ENCODE data around the gene COL18A1.
"Not testable (repeated sequence)": the region's sequence is repeated elsewhere in the genome, so short reads cannot be mapped to it uniquely, and the experiment has no call there.

The COL18A1 gene

DNA sequence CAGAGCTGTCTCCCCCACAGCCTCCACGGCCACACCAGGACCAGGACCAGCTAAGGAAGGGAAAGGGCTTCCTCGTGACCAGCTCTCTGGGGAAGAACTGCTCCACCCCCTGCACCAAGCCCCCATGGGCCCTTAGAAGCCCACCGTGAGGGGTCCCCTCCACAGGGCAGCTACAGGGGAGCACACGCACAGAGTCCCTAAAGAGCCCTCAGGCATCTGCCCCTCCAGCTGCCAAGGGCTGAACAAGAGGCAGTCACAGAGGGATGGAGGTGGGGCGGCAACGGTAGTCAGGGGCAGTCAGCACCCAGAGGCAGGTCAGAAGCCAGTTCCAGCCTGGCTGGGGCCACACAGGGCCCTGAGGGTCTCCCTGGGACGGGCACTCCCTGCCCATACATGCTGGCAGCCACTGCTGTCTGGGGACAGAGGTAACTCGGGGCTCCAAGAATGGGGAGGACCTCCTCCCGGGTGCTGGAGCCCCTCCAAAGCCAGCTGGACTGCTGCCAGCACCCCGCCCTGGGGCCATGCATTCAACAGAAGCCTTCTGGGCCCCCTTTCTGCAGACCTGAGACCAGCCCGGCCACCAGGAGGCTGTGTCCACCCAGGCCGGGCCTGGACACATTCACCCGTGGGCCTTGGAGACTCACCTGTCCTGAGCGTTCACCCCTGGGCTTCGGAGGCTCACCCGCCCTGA, 118.6 kb downstream of the COL18A1 start:
- H3K9ac ChIP-seq (ENCODE audit: low read length), result no peak overlapping the region
- no peak overlapping the region for H3K27ac ChIP-seq (ENCODE audit: low read depth, low read length)
- H3K4me1 ChIP-seq (ENCODE audit: insufficient read depth, low read length), result no peaks in the 10 kb centered on the region
- no peaks in the 10 kb centered on the region for H3K36me3 ChIP-seq (ENCODE audit: insufficient read depth, low read length)
- H3K9me3 ChIP-seq (ENCODE audit: low read length), result peaks cover 19% of the 10 kb centered on the region
- no peaks in the 10 kb centered on the region for H3K27me3 ChIP-seq (ENCODE audit: control insufficient read depth in 1 of 2, insufficient read depth in 2 of 2, low read length in 2 of 2)
- H3K4me3 ChIP-seq (ENCODE audit: low read depth in 1 of 2, low read length in 2 of 2), result no peak overlapping the region

DNA sequence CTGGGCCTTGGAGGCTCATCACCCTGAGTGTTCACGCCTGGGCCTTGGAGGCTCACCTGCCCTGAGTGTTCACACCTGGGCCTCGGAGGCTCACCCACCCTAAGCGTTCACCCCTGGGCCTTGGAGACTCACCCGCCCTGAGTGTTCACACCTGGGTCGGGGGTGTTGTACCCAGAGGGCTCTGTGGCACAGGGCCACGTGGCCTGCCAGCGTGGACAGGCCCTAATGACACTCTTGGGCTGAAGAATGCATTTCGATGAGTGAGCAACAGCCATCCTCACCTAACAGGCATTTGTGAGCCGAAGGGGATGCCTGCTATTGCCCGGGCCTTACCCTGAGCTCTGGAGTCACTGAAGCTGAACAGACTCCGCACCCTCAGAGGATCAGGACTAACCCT, 119.8 kb downstream of the COL18A1 start:
- Histone ChIP-seq H3K9ac (ENCODE audit: low read length) (no peak overlapping the region), H3K27me3 (ENCODE audit: control insufficient read depth in 1 of 2, insufficient read depth in 2 of 2, low read length in 2 of 2) (no peaks in the 10 kb centered on the region), H3K9me3 (ENCODE audit: low read length) (peaks cover 12% of the 10 kb centered on the region), H3K36me3 (ENCODE audit: insufficient read depth, low read length) (no peaks in the 10 kb centered on the region), H3K27ac (ENCODE audit: low read depth, low read length) (no peak overlapping the region), H3K4me3 (ENCODE audit: low read depth in 1 of 2, low read length in 2 of 2) (no peak overlapping the region), H3K4me1 (ENCODE audit: insufficient read depth, low read length) (no peaks in the 10 kb centered on the region)

DNA sequence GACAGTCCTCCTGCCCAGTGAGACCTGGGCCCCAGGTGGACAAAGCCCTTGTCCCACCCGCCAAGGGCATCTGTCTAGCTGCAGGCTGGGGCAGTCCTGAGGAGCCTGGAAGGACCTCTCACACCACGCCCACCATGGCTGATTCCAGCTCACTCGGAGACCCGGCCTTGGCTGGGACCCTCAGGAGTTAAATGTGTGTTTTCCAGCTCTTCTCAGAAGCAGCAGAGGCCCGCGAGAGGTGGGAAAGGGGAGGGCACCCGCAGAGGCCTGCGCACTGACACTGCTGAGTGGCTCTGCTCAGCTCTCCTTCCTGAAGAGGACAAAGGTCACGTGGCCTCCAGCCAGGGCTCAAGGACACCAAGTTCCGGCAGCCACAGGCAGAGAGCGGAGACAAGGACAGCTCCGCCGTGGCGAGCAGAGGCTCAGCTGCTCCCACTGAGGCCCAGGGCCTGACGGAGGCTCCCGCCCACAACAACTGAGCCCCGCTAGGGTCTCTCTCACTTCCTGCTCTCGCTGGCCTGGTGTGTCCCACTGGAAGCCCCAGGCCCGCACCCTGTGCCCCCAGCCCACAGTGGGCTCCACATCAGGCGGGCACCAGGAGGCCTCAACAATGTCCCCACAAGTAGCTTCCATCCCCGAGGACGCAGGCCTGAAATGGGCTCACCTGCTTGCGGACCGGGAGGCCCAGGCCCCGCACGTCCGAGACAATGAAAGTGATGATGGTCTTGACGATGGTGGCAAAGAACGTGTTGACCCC, 120.4 kb downstream of the COL18A1 start:
- Histone ChIP-seq H3K36me3 (ENCODE audit: insufficient read depth, low read length) (no peaks in the 10 kb centered on the region), H3K9ac (ENCODE audit: low read length) (no peak overlapping the region), H3K4me1 (ENCODE audit: insufficient read depth, low read length) (no peaks in the 10 kb centered on the region), H3K9me3 (ENCODE audit: low read length) (peaks cover 6% of the 10 kb centered on the region), H3K27me3 (ENCODE audit: control insufficient read depth in 1 of 2, insufficient read depth in 2 of 2, low read length in 2 of 2) (no peaks in the 10 kb centered on the region), H3K4me3 (ENCODE audit: low read depth in 1 of 2, low read length in 2 of 2) (no peak overlapping the region), H3K27ac (ENCODE audit: low read depth, low read length) (no peak overlapping the region)

DNA sequence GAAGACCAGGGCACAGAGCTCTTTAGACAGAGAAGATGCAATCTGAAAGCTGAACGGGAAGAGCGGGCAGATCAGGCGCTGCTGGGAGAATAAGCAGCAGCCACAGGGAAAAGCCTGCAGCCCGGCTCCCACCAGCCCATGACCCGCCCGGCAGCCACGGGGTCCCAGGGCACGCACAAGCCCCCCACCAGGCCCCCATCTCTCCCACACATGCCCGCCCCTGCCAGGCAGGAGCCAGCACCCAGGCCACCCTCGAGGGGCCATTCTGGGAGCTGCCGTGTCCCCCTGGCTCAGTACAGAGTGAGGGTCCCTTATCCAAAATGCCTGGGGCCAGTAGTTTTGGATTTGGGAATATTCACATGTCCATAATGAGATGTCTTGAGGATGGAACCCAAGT, 120.9 kb downstream of the COL18A1 start:
- H3K9ac ChIP-seq (ENCODE audit: low read length), result no peak overlapping the region

DNA sequence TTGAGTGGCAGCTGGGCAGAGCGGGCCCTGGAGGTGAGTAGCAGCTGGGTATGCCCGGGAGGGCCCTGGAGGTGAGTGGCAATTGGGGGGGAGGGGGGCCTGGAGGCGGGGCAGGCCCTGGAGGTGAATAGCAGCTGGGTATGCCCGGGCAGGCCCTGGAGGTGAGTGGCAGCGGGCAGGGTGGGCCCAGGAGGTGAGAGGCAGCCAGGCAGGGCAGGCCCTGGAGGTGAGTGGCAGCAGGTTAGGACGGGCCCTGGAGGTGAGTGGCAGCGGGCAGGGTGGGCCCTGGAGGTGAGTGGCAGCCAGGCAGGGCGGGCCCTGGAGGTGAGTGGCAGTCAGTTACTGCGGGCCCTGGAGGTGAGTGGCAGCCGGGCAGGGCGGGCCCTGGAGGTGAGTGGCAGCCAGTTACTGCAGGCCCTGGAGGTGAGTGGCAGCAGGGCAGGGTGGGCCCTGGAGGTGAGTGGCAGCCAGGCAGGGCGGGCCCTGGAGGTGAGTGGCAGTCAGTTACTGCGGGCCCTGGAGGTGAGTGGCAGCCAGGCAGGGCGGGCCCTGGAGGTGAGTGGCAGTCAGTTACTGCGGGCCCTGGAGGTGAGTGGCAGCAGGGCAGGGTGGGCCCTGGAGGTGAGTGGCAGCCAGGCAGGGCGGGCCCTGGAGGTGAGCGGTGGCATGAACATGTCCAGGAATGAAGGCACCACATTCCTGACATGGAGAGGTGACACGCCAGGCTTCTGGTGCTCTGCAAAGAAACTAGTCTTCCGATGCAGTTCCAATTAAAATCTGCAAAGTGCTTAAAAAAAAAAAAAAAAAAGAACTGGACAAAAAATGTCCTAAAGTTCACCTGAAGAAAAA, 122.4 kb downstream of the COL18A1 start:
- H3K9me3 ChIP-seq (ENCODE audit: low read length); H3K27ac ChIP-seq (ENCODE audit: low read depth, low read length); H3K27me3 ChIP-seq (ENCODE audit: control insufficient read depth in 1 of 2, insufficient read depth in 2 of 2, low read length in 2 of 2); H3K4me3 ChIP-seq (ENCODE audit: low read depth in 1 of 2, low read length in 2 of 2); H3K4me1 ChIP-seq (ENCODE audit: insufficient read depth, low read length); H3K36me3 ChIP-seq (ENCODE audit: insufficient read depth, low read length); H3K9ac ChIP-seq (ENCODE audit: low read length): not testable (repeated sequence)

More for the DNA sequence above, 120.9 kb downstream of the COL18A1 start:
- no peaks in the 10 kb centered on the region for H3K4me1 ChIP-seq (ENCODE audit: insufficient read depth, low read length)
- H3K27me3 ChIP-seq (ENCODE audit: control insufficient read depth in 1 of 2, insufficient read depth in 2 of 2, low read length in 2 of 2), result no peaks in the 10 kb centered on the region
- no peak overlapping the region for H3K4me3 ChIP-seq (ENCODE audit: low read depth in 1 of 2, low read length in 2 of 2)
- peaks cover 6% of the 10 kb centered on the region for H3K9me3 ChIP-seq (ENCODE audit: low read length)
- H3K36me3 ChIP-seq (ENCODE audit: insufficient read depth, low read length), result no peaks in the 10 kb centered on the region
- no peak overlapping the region for H3K27ac ChIP-seq (ENCODE audit: low read depth, low read length)

DNA sequence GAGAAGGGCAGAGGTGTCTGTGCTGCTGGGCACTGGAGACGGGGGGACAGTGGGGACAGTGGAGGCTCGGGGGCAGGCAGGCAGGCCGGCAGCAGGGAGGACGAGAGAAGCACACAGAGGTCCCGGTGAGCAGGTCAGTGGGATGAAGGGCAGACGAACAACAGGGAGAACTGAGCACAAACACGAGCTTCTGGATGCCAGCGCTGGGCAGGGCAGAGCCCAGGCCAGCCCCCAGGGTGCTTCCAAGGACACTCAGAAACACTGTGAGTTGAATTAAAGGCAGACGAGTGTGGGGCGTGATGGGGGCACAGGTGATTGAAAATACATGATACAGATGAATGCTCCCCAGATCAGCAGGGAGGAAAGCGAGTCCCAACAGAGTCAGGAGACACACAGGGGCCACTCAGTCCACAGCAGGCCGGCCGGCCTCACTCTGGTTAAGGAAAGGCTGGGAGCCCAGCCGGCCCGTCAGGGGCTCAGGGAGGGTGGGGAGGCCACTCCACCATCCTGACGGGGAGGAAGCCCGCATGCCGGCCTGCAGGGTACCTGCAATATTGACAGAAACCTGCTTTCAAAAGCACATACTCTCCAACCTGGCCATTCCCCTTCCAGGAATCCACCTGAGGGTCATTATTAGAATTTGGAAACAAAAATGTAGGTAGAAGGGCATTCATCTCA, 123.2 kb downstream of the COL18A1 start:
- Histone ChIP-seq H3K27ac (ENCODE audit: low read depth, low read length) (no peak overlapping the region), H3K4me3 (ENCODE audit: low read depth in 1 of 2, low read length in 2 of 2) (no peak overlapping the region), H3K9ac (ENCODE audit: low read length) (no peak overlapping the region), H3K9me3 (ENCODE audit: low read length) (no peaks in the 10 kb centered on the region), H3K27me3 (ENCODE audit: control insufficient read depth in 1 of 2, insufficient read depth in 2 of 2, low read length in 2 of 2) (no peaks in the 10 kb centered on the region), H3K36me3 (ENCODE audit: insufficient read depth, low read length) (no peaks in the 10 kb centered on the region), H3K4me1 (ENCODE audit: insufficient read depth, low read length) (no peaks in the 10 kb centered on the region)

DNA sequence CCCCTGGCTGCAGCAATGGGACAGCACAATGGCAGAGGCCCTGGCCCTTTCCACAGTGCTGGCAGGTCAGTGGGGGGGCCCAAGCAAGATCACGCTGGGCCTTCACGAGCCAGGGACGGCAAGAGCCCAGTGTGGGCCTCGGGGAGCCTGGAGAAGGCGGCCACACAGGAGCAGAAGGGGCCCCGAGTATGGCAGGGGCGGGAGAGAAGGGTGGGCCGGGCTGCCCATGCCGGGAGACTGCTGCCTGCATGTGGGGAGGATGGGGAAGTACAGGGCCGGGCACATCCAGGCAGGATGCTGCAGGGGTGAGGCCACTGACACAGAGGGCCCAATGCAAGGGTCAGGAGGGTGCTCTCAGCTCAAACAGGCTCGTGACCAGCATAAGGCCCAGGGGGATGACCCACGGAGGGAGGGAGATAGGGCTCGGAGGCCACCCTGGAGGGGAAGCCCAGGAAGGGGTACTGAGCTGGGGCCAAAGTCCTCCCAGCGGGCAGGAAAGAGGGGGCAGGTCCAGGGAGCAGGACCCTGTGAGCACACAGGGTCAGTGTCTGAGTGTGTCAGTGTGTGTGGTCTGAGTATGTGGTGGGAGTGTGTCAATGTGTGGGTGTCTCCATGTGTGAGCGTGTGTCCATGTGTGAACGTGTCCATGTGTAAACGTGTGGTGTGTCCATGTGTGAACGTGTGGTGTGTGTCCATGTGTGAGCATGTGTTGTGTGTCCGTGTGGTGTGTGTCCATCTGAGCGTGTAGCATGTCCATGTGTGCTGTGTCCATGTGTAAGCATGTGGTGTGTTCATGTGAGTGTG, 124.2 kb downstream of the COL18A1 start:
- H3K27ac ChIP-seq (ENCODE audit: low read depth, low read length), result no peak overlapping the region
- H3K4me3 ChIP-seq (ENCODE audit: low read depth in 1 of 2, low read length in 2 of 2), result no peak overlapping the region
- H3K27me3 ChIP-seq (ENCODE audit: control insufficient read depth in 1 of 2, insufficient read depth in 2 of 2, low read length in 2 of 2), result no peaks in the 10 kb centered on the region
- H3K4me1 ChIP-seq (ENCODE audit: insufficient read depth, low read length), result no peaks in the 10 kb centered on the region
- no peaks in the 10 kb centered on the region for H3K9me3 ChIP-seq (ENCODE audit: low read length)
- no peak overlapping the region for H3K9ac ChIP-seq (ENCODE audit: low read length)
- H3K36me3 ChIP-seq (ENCODE audit: insufficient read depth, low read length), result no peaks in the 10 kb centered on the region

DNA sequence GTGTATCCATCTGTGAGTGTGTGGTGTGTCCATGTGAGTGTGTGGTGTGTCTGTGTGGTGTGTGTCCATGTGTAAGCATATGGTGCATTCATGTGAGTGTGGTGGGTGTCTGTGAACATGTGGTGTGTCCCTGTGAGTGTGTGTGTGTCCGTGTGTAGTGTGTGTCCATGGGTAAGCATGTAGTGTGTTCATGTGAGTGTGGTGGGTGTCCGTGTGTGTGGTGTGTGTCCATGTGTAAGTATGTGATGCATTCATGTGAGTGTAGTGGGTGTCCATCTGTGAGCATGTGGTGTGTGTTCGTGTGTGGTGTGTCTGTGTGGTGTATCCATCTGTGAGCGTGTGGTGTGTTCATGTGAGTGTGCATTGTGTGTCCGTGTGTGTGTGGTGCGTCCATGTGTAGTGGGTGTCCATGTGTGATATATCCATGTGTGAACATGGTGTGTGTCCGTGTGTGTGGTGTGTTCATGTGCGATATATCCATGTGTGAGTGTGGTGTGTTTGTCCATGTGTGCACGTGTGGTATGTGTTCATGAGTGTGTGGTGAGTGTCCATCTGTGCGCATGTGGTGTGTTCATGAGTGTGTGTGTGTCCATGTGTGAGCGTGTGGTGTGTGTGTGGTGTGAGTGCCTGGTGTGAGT, 124.9 kb downstream of the COL18A1 start:
- H3K9ac ChIP-seq (ENCODE audit: low read length), result no peak overlapping the region

DNA sequence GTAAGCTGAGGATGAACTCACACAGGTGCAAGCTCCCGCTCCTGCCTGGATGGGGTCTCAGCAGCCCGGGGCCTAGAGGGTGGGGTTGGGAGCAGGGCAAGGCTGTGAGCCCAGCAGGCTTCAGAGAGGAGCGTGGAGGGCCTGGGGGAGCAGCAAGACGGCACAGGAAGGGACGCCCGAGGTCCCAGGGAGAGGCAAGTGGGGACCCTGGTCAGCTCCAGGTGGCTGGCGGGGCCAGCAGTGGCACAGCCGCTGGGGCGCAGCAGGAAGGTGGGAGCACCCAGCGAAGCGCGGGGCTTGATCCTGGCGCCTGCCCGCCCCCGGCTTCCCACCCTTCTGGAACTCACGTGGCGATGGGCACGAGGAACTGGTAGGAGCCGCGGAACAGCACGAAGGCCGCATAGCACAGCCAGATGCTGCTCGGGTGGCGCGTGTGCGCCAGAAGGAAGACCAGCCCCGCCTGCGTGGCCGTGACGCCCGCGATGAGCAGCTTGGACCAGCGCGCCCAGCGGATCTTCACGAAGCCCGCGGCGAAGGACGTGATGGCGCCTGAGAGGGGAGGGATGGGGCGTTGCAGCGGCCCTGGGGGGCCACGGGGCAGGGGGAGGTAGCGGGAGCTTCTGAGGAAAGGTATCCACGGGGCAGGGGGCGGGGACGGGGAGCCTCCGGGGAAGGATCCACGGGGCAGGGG, 125.6 kb downstream of the COL18A1 start:
- Histone ChIP-seq H3K36me3 (ENCODE audit: insufficient read depth, low read length) (no peaks in the 10 kb centered on the region), H3K9me3 (ENCODE audit: low read length) (no peaks in the 10 kb centered on the region), H3K4me3 (ENCODE audit: low read depth in 1 of 2, low read length in 2 of 2) (no peak overlapping the region), H3K9ac (ENCODE audit: low read length) (no peak overlapping the region), H3K4me1 (ENCODE audit: insufficient read depth, low read length) (no peaks in the 10 kb centered on the region), H3K27me3 (ENCODE audit: control insufficient read depth in 1 of 2, insufficient read depth in 2 of 2, low read length in 2 of 2) (no peaks in the 10 kb centered on the region), H3K27ac (ENCODE audit: low read depth, low read length) (no peak overlapping the region)

More for the DNA sequence above, 124.9 kb downstream of the COL18A1 start:
- no peaks in the 10 kb centered on the region for H3K4me1 ChIP-seq (ENCODE audit: insufficient read depth, low read length)
- H3K9me3 ChIP-seq (ENCODE audit: low read length), result no peaks in the 10 kb centered on the region
- H3K27me3 ChIP-seq (ENCODE audit: control insufficient read depth in 1 of 2, insufficient read depth in 2 of 2, low read length in 2 of 2), result no peaks in the 10 kb centered on the region
- H3K27ac ChIP-seq (ENCODE audit: low read depth, low read length), result no peak overlapping the region
- no peaks in the 10 kb centered on the region for H3K36me3 ChIP-seq (ENCODE audit: insufficient read depth, low read length)
- no peak overlapping the region for H3K4me3 ChIP-seq (ENCODE audit: low read depth in 1 of 2, low read length in 2 of 2)

DNA sequence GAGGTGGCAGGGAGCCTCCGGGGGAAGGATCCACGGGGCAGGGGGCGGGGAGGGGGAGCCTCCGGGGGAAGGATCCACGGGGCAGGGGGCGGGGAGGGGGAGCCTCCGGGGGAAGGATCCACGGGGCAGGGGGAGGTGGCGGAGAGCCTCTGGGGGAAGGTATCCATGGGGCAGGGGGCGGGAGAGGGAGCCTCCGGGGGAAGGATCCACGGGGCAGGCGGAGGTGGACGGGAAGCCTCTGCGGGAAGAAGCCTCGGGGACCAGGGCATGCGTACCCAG, 126.1 kb downstream of the COL18A1 start:
- not testable (repeated sequence) for H3K4me3 ChIP-seq (ENCODE audit: low read depth in 1 of 2, low read length in 2 of 2); H3K36me3 ChIP-seq (ENCODE audit: insufficient read depth, low read length); H3K27me3 ChIP-seq (ENCODE audit: control insufficient read depth in 1 of 2, insufficient read depth in 2 of 2, low read length in 2 of 2); H3K4me1 ChIP-seq (ENCODE audit: insufficient read depth, low read length); H3K9me3 ChIP-seq (ENCODE audit: low read length); H3K27ac ChIP-seq (ENCODE audit: low read depth, low read length); H3K9ac ChIP-seq (ENCODE audit: low read length)
